Nephron (organoid): ENCODE results near the gene PVRIG.
A peak's percentile ranks its signal among the peaks of the same experiment; 100 is the strongest.
"Not testable (repeated sequence)": the region's sequence is repeated elsewhere in the genome, so short reads cannot be mapped to it uniquely, and the experiment has no call there.

ENCODE experiments used
- H3K27ac Mint-ChIP-seq, 3 experiments: 2 replicates each; pipeline ENCODE4 v1.8.0; 2020; ENCODE audit warnings: mixed read lengths in 3 of 3, mild to moderate bottlenecking in 2 of 3, moderate library complexity in 1 of 3
- H3K27me3 Mint-ChIP-seq: 2 replicates; pipeline ENCODE4 v1.8.0; 2021; ENCODE audit warnings: low read depth, mild to moderate bottlenecking, moderate library complexity, mixed read lengths
- H3K36me3 Mint-ChIP-seq: 2 replicates; pipeline ENCODE4 v1.8.0; 2020; ENCODE audit warnings: low read depth, mixed read lengths
- H3K4me1 Mint-ChIP-seq: 2 replicates; pipeline ENCODE4 v1.8.0; 2020; ENCODE audit warnings: mixed read lengths
- H3K4me3 Mint-ChIP-seq, 3 experiments: 2 replicates each; pipeline ENCODE4 v1.8.0; 2020; ENCODE audit warnings: mild to moderate bottlenecking in 3 of 3, mixed read lengths in 3 of 3, moderate library complexity in 2 of 3
- H3K9me3 Mint-ChIP-seq: 2 replicates; pipeline ENCODE4 v1.8.0; 2020; ENCODE audit warnings: mixed read lengths
- CTCF ChIP-seq, 3 experiments: fragments of 200-600 bp; sonication (generic); IDR thresholded peaks; one replicate each; pipeline ENCODE4 v1.5.0; 2021; ENCODE audit warnings: antibody characterized with exemption in 3 of 3; ENCODE audit not compliant: unreplicated experiment in 3 of 3

The PVRIG gene

GRCh38 chr7:100195222-100195621 lies 24.5 kb upstream of the PVRIG start:
- Mint-ChIP-seq H3K27me3 (no peaks in the 10 kb centered on the region), H3K36me3 (no peaks in the 10 kb centered on the region), H3K4me3 (no peak overlapping the region), H3K27ac (no peak overlapping the region), H3K9me3 (no peaks in the 10 kb centered on the region), H3K4me1 (no peaks in the 10 kb centered on the region)
- no peak for TF ChIP-seq CTCF (IDR thresholded peaks at IDR 0.05; ENCODE audit: unreplicated experiment in 3 of 3)

- H3K27ac Mint-ChIP-seq, H3K27me3 Mint-ChIP-seq, H3K36me3 Mint-ChIP-seq, H3K4me1 Mint-ChIP-seq, H3K9me3 Mint-ChIP-seq, H3K4me3 Mint-ChIP-seq: not testable (repeated sequence)
Measured at GRCh38 chr7:100195901-100196322, 23.8 kb upstream of the PVRIG start.

- no peak overlapping the region for H3K4me3 Mint-ChIP-seq
Measured at GRCh38 chr7:100198266-100198665, 21.5 kb upstream of the PVRIG start.

GRCh38 chr7:100200693-100201092 lies 19.1 kb upstream of the PVRIG start:
- peaks cover 13% of the 10 kb centered on the region for H3K4me1 Mint-ChIP-seq
- H3K9me3 Mint-ChIP-seq, result no peaks in the 10 kb centered on the region
- no peak for TF ChIP-seq CTCF (IDR thresholded peaks at IDR 0.05; ENCODE audit: unreplicated experiment in 3 of 3)
- no peak overlapping the region for H3K4me3 Mint-ChIP-seq
- no peaks in the 10 kb centered on the region for H3K36me3 Mint-ChIP-seq
- H3K27ac Mint-ChIP-seq, result no peak overlapping the region
- H3K27me3 Mint-ChIP-seq, result peaks cover 10% of the 10 kb centered on the region

More at GRCh38 chr7:100198266-100198665, 21.5 kb upstream of the PVRIG start:
- Mint-ChIP-seq H3K27me3 (peaks cover 4% of the 10 kb centered on the region), H3K9me3 (no peaks in the 10 kb centered on the region), H3K36me3 (no peaks in the 10 kb centered on the region), H3K27ac (no peak overlapping the region), H3K4me1 (peaks cover 4% of the 10 kb centered on the region)
- TF ChIP-seq CTCF (IDR thresholded peaks at IDR 0.05; ENCODE audit: unreplicated experiment in 3 of 3), result no peak

- no peaks in the 10 kb centered on the region for H3K9me3 Mint-ChIP-seq
- H3K4me3 Mint-ChIP-seq, result no peak overlapping the region
- peaks cover 10% of the 10 kb centered on the region for H3K27me3 Mint-ChIP-seq
- H3K4me1 Mint-ChIP-seq, result peaks cover 26% of the 10 kb centered on the region
- H3K27ac Mint-ChIP-seq, result no peak overlapping the region
- no peak for TF ChIP-seq CTCF (IDR thresholded peaks at IDR 0.05; ENCODE audit: unreplicated experiment in 3 of 3)
- no peaks in the 10 kb centered on the region for H3K36me3 Mint-ChIP-seq
Measured at GRCh38 chr7:100204454-100204853, 15.3 kb upstream of the PVRIG start.

- H3K27me3 Mint-ChIP-seq, result peaks cover 3% of the 10 kb centered on the region
- H3K4me3 Mint-ChIP-seq, result no peak overlapping the region
- H3K27ac Mint-ChIP-seq, result peak overlapping the region; percentile 28 to 57 (median 31)
- H3K9me3 Mint-ChIP-seq, result no peaks in the 10 kb centered on the region
- H3K4me1 Mint-ChIP-seq, result peaks cover 37% of the 10 kb centered on the region
- H3K36me3 Mint-ChIP-seq, result no peaks in the 10 kb centered on the region
- TF ChIP-seq CTCF (IDR thresholded peaks at IDR 0.05; ENCODE audit: unreplicated experiment in 3 of 3), result no peak
Measured at GRCh38 chr7:100208911-100209408, 10.8 kb upstream of the PVRIG start.
